Ectodermal cell (in vitro differentiated cells): Measurements from ENCODE around the gene KIRREL2.

Source experiments
- H3K27ac ChIP-seq: 2 replicates; pipeline ENCODE4 v1.7.0; 2013; ENCODE audit warnings: mild to moderate bottlenecking, low read depth, low read length; ENCODE audit not compliant: insufficient read depth, poor library complexity, severe bottlenecking
- H3K27me3 ChIP-seq: 2 replicates; pipeline ENCODE4 v1.7.0; 2013; ENCODE audit warnings: mild to moderate bottlenecking, low read length; ENCODE audit not compliant: insufficient read depth, control insufficient read depth, poor library complexity, severe bottlenecking
- H3K36me3 ChIP-seq: one replicate; pipeline ENCODE4 v1.7.0; 2013; ENCODE audit warnings: low read length; ENCODE audit not compliant: control insufficient read depth, insufficient read depth
- H3K4me1 ChIP-seq: one replicate; pipeline ENCODE4 v1.7.0; 2013; ENCODE audit warnings: low read length; ENCODE audit not compliant: control insufficient read depth, insufficient read depth
- H3K4me3 ChIP-seq: 2 replicates; pipeline ENCODE4 v1.7.0; 2013; ENCODE audit warnings: low read depth, low read length, control low read depth; ENCODE audit not compliant: insufficient read depth
- H3K9me3 ChIP-seq: 2 replicates; pipeline ENCODE4 v1.7.0; 2013; ENCODE audit warnings: mild to moderate bottlenecking, low read length, moderate library complexity; ENCODE audit not compliant: control insufficient read depth
- WGBS, 2 experiments: methylation state at CpG; one replicate each; pipeline ENCODE4 v1.1.7; 2013; ENCODE audit warnings: missing lambda C conversion rate in 2 of 2; 5-methylcytosine and 5-hydroxymethylcytosine counted together

The KIRREL2 gene

GRCh38 chr19:35844482-35845214, 12.1 kb upstream of the KIRREL2 start:
- peaks cover 80% of the 10 kb centered on the region for H3K27me3 ChIP-seq
- WGBS, 2 experiments, result 70 to 73% methylated on average over 16 of the region's 16 CpGs

GRCh38 chr19:35845215-35846037, 11.3 kb upstream of the KIRREL2 start:
- Histone ChIP-seq H3K4me3 (no peak overlapping the region), H3K4me1 (peaks cover 5% of the 10 kb centered on the region), H3K27me3 (peaks cover 86% of the 10 kb centered on the region), H3K36me3 (no peaks in the 10 kb centered on the region), H3K27ac (no peak overlapping the region), H3K9me3 (no peaks in the 10 kb centered on the region)
- WGBS, 2 experiments, result 5% methylated on average over 63 of the region's 63 CpGs

More at GRCh38 chr19:35844482-35845214, 12.1 kb upstream of the KIRREL2 start:
- peaks cover 5% of the 10 kb centered on the region for H3K4me1 ChIP-seq
- no peaks in the 10 kb centered on the region for H3K9me3 ChIP-seq
- H3K36me3 ChIP-seq, result no peaks in the 10 kb centered on the region
- no peak overlapping the region for H3K4me3 ChIP-seq
- no peak overlapping the region for H3K27ac ChIP-seq

GRCh38 chr19:35846038-35846668, 10.6 kb upstream of the KIRREL2 start:
- 6% methylated on average over 26 of the region's 26 CpGs for WGBS, 2 experiments

GRCh38 chr19:35847911-35848310, 8.8 kb upstream of the KIRREL2 start:
- H3K27ac ChIP-seq, result no peak overlapping the region
- no peak overlapping the region for H3K4me3 ChIP-seq
- peaks cover 11% of the 10 kb centered on the region for H3K4me1 ChIP-seq
- H3K27me3 ChIP-seq, result peaks cover 81% of the 10 kb centered on the region
- H3K9me3 ChIP-seq, result no peaks in the 10 kb centered on the region
- WGBS, 2 experiments, result 85 to 92% methylated on average over 8 of the region's 8 CpGs
- H3K36me3 ChIP-seq, result no peaks in the 10 kb centered on the region

More at GRCh38 chr19:35846038-35846668, 10.6 kb upstream of the KIRREL2 start:
- peaks cover 5% of the 10 kb centered on the region for H3K4me1 ChIP-seq
- H3K4me3 ChIP-seq, result no peak overlapping the region
- no peak overlapping the region for H3K27ac ChIP-seq
- peaks cover 89% of the 10 kb centered on the region for H3K27me3 ChIP-seq
- no peaks in the 10 kb centered on the region for H3K36me3 ChIP-seq
- H3K9me3 ChIP-seq, result no peaks in the 10 kb centered on the region

GRCh38 chr19:35848486-35848885, 8.2 kb upstream of the KIRREL2 start:
- H3K9me3 ChIP-seq, result no peaks in the 10 kb centered on the region

DNA sequence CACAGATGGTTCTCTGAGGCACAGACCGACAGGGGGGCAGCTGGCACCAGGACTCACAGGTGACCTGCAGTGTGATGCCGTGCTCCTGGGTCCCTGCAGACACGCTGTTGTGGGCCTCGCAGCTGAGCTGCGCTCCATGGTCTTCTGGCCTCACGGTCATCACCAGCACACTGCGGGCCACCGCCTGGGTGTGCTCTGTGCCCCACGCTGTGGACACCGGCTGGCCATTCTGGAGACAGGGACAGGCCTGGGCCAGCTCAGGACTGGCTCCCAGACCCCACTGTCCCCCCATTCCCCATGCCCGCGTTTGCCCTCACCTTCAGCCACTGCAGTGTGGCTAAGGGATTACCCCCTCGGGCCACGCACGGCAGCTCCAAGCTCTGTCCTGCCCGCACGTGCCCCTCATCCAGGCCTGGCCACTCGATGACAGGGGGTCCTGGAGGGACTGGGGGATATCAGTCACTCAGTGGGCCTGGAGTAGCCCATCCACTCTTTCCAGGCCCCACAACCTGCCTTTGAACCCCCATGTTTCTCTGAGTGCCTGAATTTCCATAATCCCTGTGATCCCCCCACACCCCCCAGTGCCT, 7.7 kb upstream of the KIRREL2 start:
- Histone ChIP-seq H3K4me3 (no peak overlapping the region), H3K4me1 (peaks cover 11% of the 10 kb centered on the region), H3K27me3 (peaks cover 70% of the 10 kb centered on the region), H3K9me3 (no peaks in the 10 kb centered on the region), H3K27ac (no peak overlapping the region), H3K36me3 (no peaks in the 10 kb centered on the region)
- 90 to 93% methylated on average over 18 of the region's 18 CpGs for WGBS, 2 experiments

More at GRCh38 chr19:35848486-35848885, 8.2 kb upstream of the KIRREL2 start:
- Histone ChIP-seq H3K36me3 (no peaks in the 10 kb centered on the region), H3K27me3 (peaks cover 75% of the 10 kb centered on the region), H3K4me3 (no peak overlapping the region), H3K4me1 (peaks cover 11% of the 10 kb centered on the region), H3K27ac (no peak overlapping the region)
- WGBS, 2 experiments, result 86 to 87% methylated on average over 8 of the region's 8 CpGs

DNA sequence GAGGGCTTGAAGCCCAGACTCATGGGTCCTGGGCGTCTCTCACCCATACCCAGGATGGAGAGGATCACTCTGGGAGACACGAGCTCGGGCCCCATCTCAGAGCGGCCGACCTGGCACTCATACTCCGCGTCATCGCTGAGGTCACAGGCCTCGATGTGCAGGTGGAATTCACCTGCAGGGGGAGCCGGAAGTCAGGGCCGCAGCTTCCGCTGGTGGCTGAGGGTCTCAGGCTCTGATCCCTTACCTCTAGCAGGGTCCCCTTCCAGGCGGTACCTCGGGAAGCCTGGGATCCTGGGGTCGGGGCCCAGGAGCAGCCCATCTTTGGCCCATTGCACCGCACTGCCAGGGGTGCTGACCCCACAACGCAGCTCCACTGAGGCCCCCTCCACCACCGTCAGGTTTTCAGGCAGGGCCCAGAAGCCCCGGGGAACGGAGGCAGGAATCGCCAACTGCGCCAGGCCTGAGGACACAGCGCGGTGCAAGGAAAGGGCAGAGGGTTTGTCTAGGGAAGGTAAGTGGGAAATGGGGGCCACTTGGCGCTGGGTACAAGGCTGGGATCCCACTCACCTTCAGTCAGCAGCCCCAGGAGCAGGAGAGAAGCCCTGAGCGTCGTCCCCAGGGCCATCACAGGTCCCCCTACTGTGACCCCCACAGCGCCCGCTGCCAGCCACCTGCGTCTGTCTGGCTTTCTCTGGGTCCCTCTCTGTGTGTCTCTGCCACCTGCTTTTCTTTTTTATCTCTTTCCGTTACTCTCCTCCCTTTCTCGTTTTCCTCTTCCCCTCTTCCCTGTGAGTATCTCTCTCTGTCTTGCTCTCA, 5.3 kb upstream of the KIRREL2 start:
- peaks cover 20% of the 10 kb centered on the region for H3K4me1 ChIP-seq
- peaks cover 58% of the 10 kb centered on the region for H3K27me3 ChIP-seq
- WGBS, 2 experiments, result 67 to 68% methylated on average over 32 of the region's 32 CpGs

DNA sequence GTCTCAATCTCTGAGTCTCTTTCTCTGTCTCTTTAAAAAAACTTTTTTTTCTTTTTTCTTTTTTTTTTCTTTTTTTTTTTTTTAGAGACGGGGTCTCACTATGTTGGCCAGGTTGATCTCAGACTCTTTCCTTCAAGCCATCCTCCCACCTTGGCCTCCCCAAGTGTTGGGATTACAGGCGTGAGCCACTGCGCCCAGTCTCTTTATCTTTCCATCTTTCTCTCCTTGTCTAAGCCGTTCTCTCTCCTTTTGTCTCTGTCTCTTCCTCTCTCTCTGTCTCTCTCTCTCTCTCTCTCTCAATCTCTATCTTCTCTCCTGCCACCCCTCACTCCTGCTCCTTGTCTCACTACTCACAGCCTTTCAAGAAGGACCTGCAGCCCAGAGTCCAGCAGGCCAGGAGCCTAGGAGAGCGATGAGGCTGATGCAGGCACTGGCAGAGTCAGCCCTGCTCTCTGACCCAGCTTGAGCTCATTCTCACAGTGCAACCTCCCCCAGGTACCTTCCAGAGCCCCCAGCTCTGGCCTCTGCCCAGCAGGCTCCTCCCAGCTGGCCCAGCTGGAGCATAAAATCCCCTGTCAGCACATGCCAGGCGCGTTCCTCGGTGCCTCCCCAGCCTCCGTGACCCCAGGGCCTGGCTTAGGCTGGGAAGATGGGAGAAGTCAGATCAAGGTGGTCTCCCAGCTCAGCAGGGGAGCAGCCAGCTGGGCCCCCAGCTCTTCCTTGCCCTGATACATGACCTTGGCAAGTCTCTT, 4.5 kb upstream of the KIRREL2 start, which contains the start of gene NPHS1:
NPHS1 (minus strand) TSS at position 476 of the 752 bp plus-strand sequence. CDS start 667 bp downstream, outside the sequence.
- Histone ChIP-seq H3K27ac (no peak within 1 kb of the TSS), H3K4me1 (peaks cover 20% of the 10 kb centered on the region), H3K36me3 (no peaks in the 10 kb centered on the region), H3K27me3 (peaks cover 59% of the 10 kb centered on the region), H3K9me3 (no peaks in the 10 kb centered on the region), H3K4me3 (no peak within 1 kb of the TSS)
- 76 to 78% methylated on average over 9 of the region's 9 CpGs for WGBS, 2 experiments

More for the DNA sequence above, 5.3 kb upstream of the KIRREL2 start:
- Histone ChIP-seq H3K36me3 (no peaks in the 10 kb centered on the region), H3K4me3 (no peak overlapping the region), H3K27ac (no peak overlapping the region), H3K9me3 (no peaks in the 10 kb centered on the region)
